Endothelial cell of umbilical vein (primary cell): Measurements from ENCODE around the gene NEMP1.

Experiments
- JUN ChIP-seq: IDR thresholded peaks from 2 replicates; pipeline ENCODE4 v1.6.1; 2011; ENCODE audit warnings: borderline replicate concordance, low read depth; ENCODE audit not compliant: insufficient read length, insufficient read depth
- TF ChIP-seq, protein P1 (sequence below), 2 donors: IDR thresholded peaks; 1 replicate in 1 of 2; 2 replicates in 1 of 2; pipeline ENCODE4 v1.5.1; 2011; ENCODE audit warnings: low read length in 2 of 2, mild to moderate bottlenecking in 2 of 2, moderate library complexity in 2 of 2, control low read depth in 1 of 2, inconsistent platforms in 1 of 2, low read depth in 1 of 2; ENCODE audit not compliant: insufficient read depth in 1 of 2; ENCODE audit errors: extremely low read depth in 1 of 2

DNA sequence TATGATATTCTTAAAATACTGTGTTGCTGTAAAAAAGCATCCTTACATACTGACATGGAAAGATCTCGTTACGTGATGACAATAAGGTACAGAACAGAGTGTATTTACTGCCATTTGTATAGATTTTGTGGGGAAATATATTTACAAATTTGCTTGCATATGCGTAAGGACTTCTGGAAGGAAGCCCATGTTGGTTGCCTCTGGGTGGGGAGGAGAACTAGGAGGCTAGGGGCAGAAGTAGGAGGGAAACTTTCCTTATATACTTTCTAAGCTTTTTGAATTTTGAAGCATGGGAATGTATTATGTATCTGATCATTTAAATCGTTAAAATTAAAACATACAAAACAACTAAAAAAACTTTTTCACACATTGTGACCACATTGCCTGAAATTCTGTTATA is 38.4 kb downstream of the NEMP1 start:
- TF ChIP-seq, protein P1, sequence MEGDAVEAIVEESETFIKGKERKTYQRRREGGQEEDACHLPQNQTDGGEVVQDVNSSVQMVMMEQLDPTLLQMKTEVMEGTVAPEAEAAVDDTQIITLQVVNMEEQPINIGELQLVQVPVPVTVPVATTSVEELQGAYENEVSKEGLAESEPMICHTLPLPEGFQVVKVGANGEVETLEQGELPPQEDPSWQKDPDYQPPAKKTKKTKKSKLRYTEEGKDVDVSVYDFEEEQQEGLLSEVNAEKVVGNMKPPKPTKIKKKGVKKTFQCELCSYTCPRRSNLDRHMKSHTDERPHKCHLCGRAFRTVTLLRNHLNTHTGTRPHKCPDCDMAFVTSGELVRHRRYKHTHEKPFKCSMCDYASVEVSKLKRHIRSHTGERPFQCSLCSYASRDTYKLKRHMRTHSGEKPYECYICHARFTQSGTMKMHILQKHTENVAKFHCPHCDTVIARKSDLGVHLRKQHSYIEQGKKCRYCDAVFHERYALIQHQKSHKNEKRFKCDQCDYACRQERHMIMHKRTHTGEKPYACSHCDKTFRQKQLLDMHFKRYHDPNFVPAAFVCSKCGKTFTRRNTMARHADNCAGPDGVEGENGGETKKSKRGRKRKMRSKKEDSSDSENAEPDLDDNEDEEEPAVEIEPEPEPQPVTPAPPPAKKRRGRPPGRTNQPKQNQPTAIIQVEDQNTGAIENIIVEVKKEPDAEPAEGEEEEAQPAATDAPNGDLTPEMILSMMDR (IDR thresholded peaks at IDR 0.05; ENCODE audit: extremely low read depth in 1 of 2, insufficient read depth in 1 of 2, low read depth in 1 of 2, low read length in 2 of 2) = no peak
- TF ChIP-seq JUN = no peak
